Measurements from ENCODE around the gene MFSD11.
"Not testable (repeated sequence)": the region's sequence is repeated elsewhere in the genome, so short reads cannot be mapped to it uniquely, and the experiment has no call there.

MFSD11 gene

DNA sequence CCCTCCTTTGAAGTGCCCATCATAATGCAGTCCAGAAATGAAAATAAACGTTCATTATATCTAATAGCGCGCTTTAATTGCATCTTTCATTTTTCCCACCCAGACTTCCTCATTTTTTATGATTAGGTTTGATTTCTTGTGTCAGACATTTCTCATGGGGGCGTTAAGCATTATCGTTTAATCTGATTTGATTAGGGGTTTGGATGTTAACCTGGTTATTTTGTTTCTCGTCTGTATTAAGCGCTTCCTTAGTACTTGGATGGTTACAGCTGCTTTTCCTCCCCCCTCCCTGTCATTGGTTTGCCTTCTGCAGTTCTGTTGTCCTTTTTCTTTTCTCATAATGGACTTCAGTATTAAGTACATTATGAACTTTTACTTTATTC, 540 bp downstream of the MFSD11 start:
- no peak for DNase-seq (ENCODE audit: low spot score)
- TF ChIP-seq, protein P1, sequence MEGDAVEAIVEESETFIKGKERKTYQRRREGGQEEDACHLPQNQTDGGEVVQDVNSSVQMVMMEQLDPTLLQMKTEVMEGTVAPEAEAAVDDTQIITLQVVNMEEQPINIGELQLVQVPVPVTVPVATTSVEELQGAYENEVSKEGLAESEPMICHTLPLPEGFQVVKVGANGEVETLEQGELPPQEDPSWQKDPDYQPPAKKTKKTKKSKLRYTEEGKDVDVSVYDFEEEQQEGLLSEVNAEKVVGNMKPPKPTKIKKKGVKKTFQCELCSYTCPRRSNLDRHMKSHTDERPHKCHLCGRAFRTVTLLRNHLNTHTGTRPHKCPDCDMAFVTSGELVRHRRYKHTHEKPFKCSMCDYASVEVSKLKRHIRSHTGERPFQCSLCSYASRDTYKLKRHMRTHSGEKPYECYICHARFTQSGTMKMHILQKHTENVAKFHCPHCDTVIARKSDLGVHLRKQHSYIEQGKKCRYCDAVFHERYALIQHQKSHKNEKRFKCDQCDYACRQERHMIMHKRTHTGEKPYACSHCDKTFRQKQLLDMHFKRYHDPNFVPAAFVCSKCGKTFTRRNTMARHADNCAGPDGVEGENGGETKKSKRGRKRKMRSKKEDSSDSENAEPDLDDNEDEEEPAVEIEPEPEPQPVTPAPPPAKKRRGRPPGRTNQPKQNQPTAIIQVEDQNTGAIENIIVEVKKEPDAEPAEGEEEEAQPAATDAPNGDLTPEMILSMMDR (IDR thresholded peaks at IDR 0.05; ENCODE audit: extremely low read depth, missing control alignments), result no peak

DNA sequence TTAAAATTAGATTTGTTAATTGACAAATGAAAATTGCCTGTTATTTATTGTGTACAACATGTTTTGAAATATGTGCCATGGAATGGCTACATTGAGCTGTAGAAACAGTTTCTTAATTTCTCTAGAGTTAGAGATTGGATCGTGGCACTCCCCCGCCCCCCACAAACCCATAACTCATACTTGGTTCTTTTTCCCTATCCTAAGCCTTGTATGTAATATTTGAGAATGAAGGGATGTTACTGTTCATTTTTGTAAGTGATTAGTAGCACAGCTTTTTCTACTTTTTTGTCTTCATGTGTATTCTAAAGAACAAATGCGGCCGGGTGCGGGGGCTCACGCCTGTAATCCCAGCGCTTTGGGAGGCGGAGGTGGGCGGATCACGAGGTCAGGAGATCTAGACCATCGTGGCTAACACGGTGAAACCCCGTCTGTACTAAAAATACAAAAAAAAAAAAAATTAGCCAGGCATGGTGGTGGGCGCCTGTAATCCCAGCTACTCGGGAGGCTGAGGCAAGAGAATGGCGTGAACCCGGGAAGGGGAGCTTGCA, 1.7 kb downstream of the MFSD11 start:
- DNase-seq (ENCODE audit: low spot score), result not testable (repeated sequence)

GRCh38 chr17:76740329-76741118, 2.6 kb downstream of the MFSD11 start:
- TF ChIP-seq, protein P1 (IDR thresholded peaks at IDR 0.05; ENCODE audit: extremely low read depth, missing control alignments), result no peak
- no peak for DNase-seq (ENCODE audit: low spot score)

DNA sequence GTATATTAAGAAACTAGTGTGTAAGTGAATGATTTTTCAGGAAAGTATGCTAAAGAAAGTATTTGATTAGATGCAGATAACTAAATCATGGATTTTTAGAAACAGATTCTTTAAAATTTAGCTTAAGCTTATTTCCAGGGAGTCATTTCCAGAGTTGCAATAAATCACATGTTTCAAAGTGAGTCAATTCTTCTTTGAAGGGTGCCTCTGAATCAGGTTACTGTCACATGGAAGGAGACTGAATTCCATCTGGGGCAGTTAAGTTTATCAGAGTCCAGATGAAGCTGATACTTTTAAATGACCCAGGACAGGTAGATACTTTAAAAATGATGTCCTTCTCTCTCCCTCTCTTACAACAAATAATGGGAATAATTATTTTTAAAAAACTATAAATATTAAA, 5.0 kb downstream of the MFSD11 start:
- DNase-seq (ENCODE audit: low spot score), result no peak
- TF ChIP-seq, protein P1 (IDR thresholded peaks at IDR 0.05; ENCODE audit: extremely low read depth, missing control alignments), result no peak

GRCh38 chr17:76744747-76745146, 6.8 kb downstream of the MFSD11 start:
- no peak for DNase-seq (ENCODE audit: low spot score)
- TF ChIP-seq, protein P1 (IDR thresholded peaks at IDR 0.05; ENCODE audit: extremely low read depth, missing control alignments), result no peak

DNA sequence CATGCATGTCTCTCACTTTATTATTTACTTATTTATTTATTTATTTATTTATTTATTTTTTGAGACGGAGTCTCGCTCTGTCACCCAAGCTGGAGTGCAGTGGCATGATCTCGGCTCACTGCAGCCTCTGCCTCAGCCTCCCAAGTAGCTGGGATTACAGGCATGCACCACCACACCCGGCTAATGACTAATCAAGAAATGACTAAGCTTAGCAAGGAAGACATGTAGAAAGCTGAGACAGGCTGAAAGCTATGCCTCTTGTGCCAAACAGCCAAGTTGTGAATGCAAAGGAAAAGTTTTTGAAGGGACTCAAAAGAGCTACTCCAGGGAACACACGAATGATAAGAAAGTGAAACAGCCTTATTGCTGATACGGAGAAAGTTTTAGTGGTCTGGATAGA, 7.9 kb downstream of the MFSD11 start:
- not testable (repeated sequence) for DNase-seq (ENCODE audit: low spot score)

GRCh38 chr17:76747716-76748363, 9.9 kb downstream of the MFSD11 start:
- TF ChIP-seq, protein P1 (IDR thresholded peaks at IDR 0.05; ENCODE audit: extremely low read depth, missing control alignments), result no peak
- no peak for DNase-seq (ENCODE audit: low spot score)

DNA sequence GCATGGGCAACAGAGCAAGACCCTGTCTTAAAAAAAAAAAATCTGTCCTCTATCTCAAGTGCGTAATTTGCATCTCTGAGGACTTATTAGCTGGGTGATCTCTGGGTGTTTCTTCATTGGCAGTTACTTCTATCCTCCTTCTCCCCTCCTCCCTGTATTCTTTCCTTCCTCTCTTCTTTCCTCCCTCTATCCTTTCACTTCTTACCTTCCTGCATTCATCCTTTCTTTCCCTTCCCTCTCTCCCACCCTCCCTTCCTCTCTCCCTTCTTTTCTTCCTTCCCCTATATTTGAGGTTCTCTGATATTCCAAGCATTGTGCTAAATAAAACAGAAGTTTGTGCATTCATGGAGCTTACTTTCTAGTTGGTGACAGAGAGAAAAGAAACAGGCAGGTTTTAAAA, 10.7 kb downstream of the MFSD11 start:
- TF ChIP-seq, protein P1 (IDR thresholded peaks at IDR 0.05; ENCODE audit: extremely low read depth, missing control alignments), result no peak
- no peak for DNase-seq (ENCODE audit: low spot score)
